Heart left ventricle (tissue), 16 donors: ENCODE results near the gene ANKRD52. TPM values are rescaled to one million over a fixed set of nuclear protein-coding genes. Genes with fewer than 3 reads are reported as not detected.
"Not testable (repeated sequence)": the region's sequence is repeated elsewhere in the genome, so short reads cannot be mapped to it uniquely, and the experiment has no call there.

Experiments
- ATAC-seq, 4 donors: fragments of 200-7000 bp; cut with Tn5 transposase; one replicate each; pipeline ENCODE4 v1.9.1; 2020 to 2022; ENCODE audit warnings: moderate library complexity in 4 of 4, mild to moderate bottlenecking in 3 of 4, moderate number of reproducible peaks in 1 of 4
- DNase-seq, 5 donors: peaks; one replicate each; pipeline ENCODE4 v3.0.0-alpha.2; 2020
- H3K27ac ChIP-seq, 12 donors: fragments of 200-600 bp; sonication (generic) in 4 of 12; one replicate each; pipeline versions ENCODE4 v1.5.0 to v1.8.0; 2016 to 2022; ENCODE audit warnings: mild to moderate bottlenecking in 2 of 12
- H3K27me3 ChIP-seq, 9 donors: fragments of 200-600 bp; sonication (generic) in 2 of 9; one replicate each; pipeline versions ENCODE4 v1.5.1 to v1.8.0; 2016 to 2022; ENCODE audit warnings: mild to moderate bottlenecking in 3 of 9
- H3K36me3 ChIP-seq, 9 donors: fragments of 200-600 bp; sonication (generic) in 2 of 9; one replicate each; pipeline versions ENCODE4 v1.5.0 to v1.8.0; 2018 to 2022; ENCODE audit warnings: mild to moderate bottlenecking in 2 of 9
- H3K4me1 ChIP-seq, 12 donors: fragments of 200-600 bp; sonication (generic) in 4 of 12; one replicate each; pipeline versions ENCODE4 v1.5.0 to v1.8.0; 2016 to 2022; ENCODE audit warnings: mild to moderate bottlenecking in 3 of 12
- H3K4me3 ChIP-seq, 12 donors: fragments of 200-600 bp; sonication (generic) in 4 of 12; one replicate each; pipeline versions ENCODE4 v1.5.0 to v1.8.0; 2017 to 2022; ENCODE audit warnings: mild to moderate bottlenecking in 9 of 12, moderate library complexity in 4 of 12
- H3K9me3 ChIP-seq, 12 donors: fragments of 200-600 bp; sonication (generic) in 4 of 12; one replicate each; pipeline versions ENCODE4 v1.5.0 to v1.8.0; 2016 to 2022; ENCODE audit warnings: mild to moderate bottlenecking in 1 of 12
- POLR2A ChIP-seq, 2 donors: fragments of 450-650 bp; IDR thresholded peaks; one replicate each; pipeline ENCODE4 v1.6.1; 2017; ENCODE audit warnings: antibody characterized with exemption in 2 of 2, mild to moderate bottlenecking in 2 of 2, moderate library complexity in 2 of 2
- WGBS, 4 donors: extraction: QIAGEN DNeasy Blood & Tissue Kit in 2 of 4; methylation state at CpG; one replicate each; pipeline versions ENCODE4 v1.1.5 to v1.1.7; 2013 to 2018; 5-methylcytosine and 5-hydroxymethylcytosine counted together
- intact Hi-C, 10 donors: fragments of 100-400 bp; cut with DNase I; formaldehyde crosslinking; loops; one replicate each; pipeline versions ENCODE4 v1.11.1 to v1.14.2; 2022
- polyA plus RNA-seq, 2 donors: library from polyadenylated mRNA; stranded (reverse); fragments of 200-250 nt; gene quantifications; one replicate each; pipeline ENCODE4 v1.2.3, GENCODE V29; 2013
- total RNA-seq, 9 donors: library from RNA; depleted of rRNA in 2 of 9; stranded (reverse); fragments of >200 nt in 2 of 9; fragmentation: NEBNext Ultra II Directional in 3 of 9; extraction: Animal tissue kit (Norgen Biotek cat#: 25700) in 3 of 9; gene quantifications; one replicate each; pipeline versions ENCODE4 v1.1.0 to v1.2.4, GENCODE V29; 2016 to 2023
- TF ChIP-seq, protein P1 (sequence below), 12 donors: fragments of 200-600 bp; sonication (generic) in 4 of 12; IDR thresholded peaks; one replicate each; pipeline versions ENCODE4 v1.5.0 to v1.8.0; 2018 to 2022; ENCODE audit warnings: antibody characterized with exemption in 12 of 12, mild to moderate bottlenecking in 5 of 12
- donor health status: ischemic (EF 13 %, LVEDD 7.1; RV severe dilation, severe dysfunction).
- donor health status: healthy with polysubstance abuse.
- donor health status: DM: no; HTN: yes; CAD: no.
- donor health status: DM: no; HTN: no; CAD: no.
- donor health status: ischemic (EF 25% LVEDD 6.9; RV normal size, moderate dysfunction).
- donor health status: ischemic (EF 25% LVEDD 5.7; RV mildly dilated, moderate dysfunction).
- donor health status: healthy.
- donor health status: DM: yes; HTN: yes; CAD: no.
- donor health status: ischemic (EF 35%, LVEDD 5.7; RV mildly dilated, moderate dysfunction).
- donor health status: nonischemic (EF 11% LVEDD 7.7; RV severe dilation, severe dysfunction).
- donor health status: DM: yes; HTN: yes; CAD: no.
- donor health status: PGD.
- donor health status: ischemic (EF 29% LVEDD 5.4; RV normal size, mild dysfunction).
- donor health status: nonischemic (EF 23%, LVEDD 6.1; RV moderate dilation, normal function).

ANKRD52 gene
- total and polyA plus RNA-seq, 11 donors = 12.2 to 40.6 (median 28.0) TPM

DNA sequence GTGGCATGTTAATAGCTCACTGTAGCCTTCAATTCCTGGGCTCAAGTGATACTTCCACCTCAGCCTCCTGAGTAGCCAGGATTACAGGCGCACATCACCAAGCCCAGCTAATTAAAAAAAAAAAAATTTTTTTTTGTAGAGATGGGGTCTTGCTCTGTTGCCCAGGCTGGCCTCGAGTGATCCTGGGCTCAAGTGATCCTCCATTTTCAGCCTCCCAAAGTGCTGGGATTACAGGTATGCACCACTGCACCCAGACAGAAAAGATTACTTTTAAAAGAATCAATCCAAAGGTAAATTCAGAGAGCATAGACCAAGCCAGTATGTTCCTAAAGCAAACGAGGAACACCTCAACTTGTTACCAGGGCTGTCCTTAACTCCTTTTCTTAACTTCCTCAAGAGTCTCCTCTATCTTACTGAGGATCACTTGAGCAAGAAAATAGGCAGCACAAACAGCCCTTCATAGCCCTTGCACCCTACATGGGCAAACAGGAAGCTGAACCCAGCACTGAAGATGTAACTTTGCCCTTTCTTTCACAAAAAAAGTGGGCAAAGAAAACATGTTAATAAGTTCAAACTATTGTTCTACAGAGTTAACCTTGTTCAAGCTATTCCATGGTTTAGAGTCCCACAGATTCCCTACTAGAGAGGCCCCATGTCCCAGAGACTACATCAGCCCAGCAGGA lies 30.7 kb upstream of the ANKRD52 start:
- TF ChIP-seq, protein P1, sequence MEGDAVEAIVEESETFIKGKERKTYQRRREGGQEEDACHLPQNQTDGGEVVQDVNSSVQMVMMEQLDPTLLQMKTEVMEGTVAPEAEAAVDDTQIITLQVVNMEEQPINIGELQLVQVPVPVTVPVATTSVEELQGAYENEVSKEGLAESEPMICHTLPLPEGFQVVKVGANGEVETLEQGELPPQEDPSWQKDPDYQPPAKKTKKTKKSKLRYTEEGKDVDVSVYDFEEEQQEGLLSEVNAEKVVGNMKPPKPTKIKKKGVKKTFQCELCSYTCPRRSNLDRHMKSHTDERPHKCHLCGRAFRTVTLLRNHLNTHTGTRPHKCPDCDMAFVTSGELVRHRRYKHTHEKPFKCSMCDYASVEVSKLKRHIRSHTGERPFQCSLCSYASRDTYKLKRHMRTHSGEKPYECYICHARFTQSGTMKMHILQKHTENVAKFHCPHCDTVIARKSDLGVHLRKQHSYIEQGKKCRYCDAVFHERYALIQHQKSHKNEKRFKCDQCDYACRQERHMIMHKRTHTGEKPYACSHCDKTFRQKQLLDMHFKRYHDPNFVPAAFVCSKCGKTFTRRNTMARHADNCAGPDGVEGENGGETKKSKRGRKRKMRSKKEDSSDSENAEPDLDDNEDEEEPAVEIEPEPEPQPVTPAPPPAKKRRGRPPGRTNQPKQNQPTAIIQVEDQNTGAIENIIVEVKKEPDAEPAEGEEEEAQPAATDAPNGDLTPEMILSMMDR (IDR thresholded peaks at IDR 0.05) = no peak
- no peak for TF ChIP-seq POLR2A (IDR thresholded peaks at IDR 0.05)
- intact Hi-C loops = no loop called here
- DNase-seq (no peak), ATAC-seq (no peak)
- peaks cover 7 to 48% (median 27%) of the 10 kb centered on the region in 12 donors for H3K4me1 ChIP-seq
- WGBS, 4 donors = 78 to 81% (median 80%) methylated on average over 3 of the region's 3 CpGs
- peaks cover 0 to 79% (median 49%) of the 10 kb centered on the region in 9 donors for H3K36me3 ChIP-seq
- H3K4me3 ChIP-seq = no peak overlapping the region
- H3K27ac ChIP-seq = peak overlapping the region in 1 of 12 donors; percentile 27
- H3K9me3 ChIP-seq = no peaks in the 10 kb centered on the region
- no peaks in the 10 kb centered on the region for H3K27me3 ChIP-seq

DNA sequence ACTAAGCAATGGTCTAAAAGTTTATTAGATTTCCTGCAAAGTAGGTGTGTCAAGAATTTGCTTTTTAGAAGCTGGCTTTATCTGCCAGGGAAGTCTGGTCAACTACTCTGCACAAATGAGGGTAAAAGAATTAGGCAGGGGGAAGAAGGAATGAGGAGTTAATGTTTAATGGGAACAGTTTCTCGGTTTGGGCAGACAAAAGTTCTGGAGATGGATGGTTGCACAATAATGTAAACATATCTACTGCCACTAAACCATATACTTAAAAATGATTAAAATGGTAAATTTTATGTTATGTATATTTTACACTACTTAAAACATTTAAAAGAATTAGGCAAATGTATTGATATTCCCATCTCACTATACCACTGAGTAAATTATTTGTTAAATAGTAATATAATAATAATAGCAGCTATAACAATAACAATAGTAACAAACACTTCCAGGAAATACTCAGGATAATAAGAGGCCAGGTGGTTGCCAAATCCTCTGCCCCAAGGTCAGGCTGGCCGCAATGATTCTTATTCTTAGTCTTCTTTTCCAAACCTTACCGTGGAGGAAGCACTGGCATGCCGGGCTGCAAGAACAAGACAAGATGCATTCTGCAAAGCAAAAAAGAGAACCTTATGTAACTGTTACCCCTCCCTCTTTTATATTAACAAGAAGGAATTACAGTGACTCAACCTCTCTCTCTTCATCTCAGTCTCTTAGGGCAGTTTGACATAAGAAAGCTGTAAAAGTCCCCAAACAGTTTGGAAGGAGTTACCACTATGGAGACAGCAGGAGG lies 28.1 kb upstream of the ANKRD52 start:
- peak in 1 of 4 donors; percentile 33 for ATAC-seq
- peak overlapping the region in 6 of 12 donors; percentile 6 to 32 (median 17) for H3K27ac ChIP-seq

DNA sequence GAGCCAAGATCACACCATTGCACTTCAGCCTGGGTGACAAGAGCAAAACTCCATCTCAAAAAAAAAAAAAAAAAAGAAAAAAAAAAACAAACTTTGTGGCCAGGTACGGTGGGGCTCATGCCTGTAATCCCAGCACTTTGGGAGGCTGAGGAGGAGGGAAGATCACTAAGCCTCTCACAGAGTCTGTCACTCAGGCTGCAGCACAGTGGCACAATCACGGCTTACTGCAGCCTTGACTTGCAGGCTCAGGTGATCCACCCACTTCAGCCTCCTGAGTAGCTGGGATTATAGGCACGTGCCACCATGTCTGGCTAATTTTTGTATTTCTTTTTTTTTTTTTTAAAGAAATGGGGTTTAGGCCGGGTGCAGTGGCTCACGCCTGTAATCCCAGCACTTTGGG lies 26.1 kb upstream of the ANKRD52 start:
- H3K4me1 ChIP-seq = peaks cover 7 to 29% (median 16%) of the 10 kb centered on the region in 12 donors
- H3K36me3 ChIP-seq = peaks cover 0 to 96% (median 73%) of the 10 kb centered on the region in 9 donors
- DNase-seq, H3K9me3 ChIP-seq, H3K4me3 ChIP-seq, ATAC-seq, H3K27ac ChIP-seq, H3K27me3 ChIP-seq, intact Hi-C loops: not testable (repeated sequence)
- WGBS, 4 donors = 85 to 90% (median 88%) methylated on average over 5 of the region's 5 CpGs

More for the DNA sequence above, 28.1 kb upstream of the ANKRD52 start:
- TF ChIP-seq POLR2A (IDR thresholded peaks at IDR 0.05) = no peak
- TF ChIP-seq, protein P1 (IDR thresholded peaks at IDR 0.05) = no peak
- H3K36me3 ChIP-seq = peaks cover 0 to 94% (median 70%) of the 10 kb centered on the region in 9 donors
- no peaks in the 10 kb centered on the region for H3K9me3 ChIP-seq
- DNase-seq = no peak
- H3K27me3 ChIP-seq = no peaks in the 10 kb centered on the region
- intact Hi-C loops = no loop called here
- WGBS, 4 donors = 28 to 40% (median 36%) methylated on average over 4 of the region's 4 CpGs
- H3K4me3 ChIP-seq = no peak overlapping the region
- H3K4me1 ChIP-seq = peaks cover 7 to 29% (median 17%) of the 10 kb centered on the region in 12 donors

DNA sequence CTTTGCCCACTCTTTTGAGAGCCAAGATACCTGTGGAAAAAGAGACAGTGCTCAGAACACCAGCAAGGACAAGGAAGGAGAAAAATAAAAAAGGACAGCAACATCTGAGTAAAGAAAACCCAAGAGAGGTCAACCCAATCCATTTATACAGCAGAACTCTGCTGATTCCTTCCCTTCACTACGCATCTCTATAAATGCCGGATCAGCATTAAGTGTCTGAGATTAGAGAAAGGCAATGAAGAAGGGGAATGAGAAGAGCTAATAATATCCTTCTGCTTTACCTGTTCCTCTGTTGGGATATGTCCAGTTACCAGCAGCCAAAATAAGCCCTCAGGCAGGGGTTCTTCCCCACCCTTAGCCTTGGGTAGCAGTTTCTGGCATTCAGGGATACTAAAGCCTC lies 24.4 kb upstream of the ANKRD52 start:
- Histone ChIP-seq H3K4me3 (no peak overlapping the region), H3K4me1 (peaks cover 7 to 19% (median 15%) of the 10 kb centered on the region in 12 donors), H3K27me3 (no peaks in the 10 kb centered on the region), H3K9me3 (no peaks in the 10 kb centered on the region), H3K27ac (no peak overlapping the region), H3K36me3 (peaks cover 0 to 97% (median 90%) of the 10 kb centered on the region in 9 donors)
- DNase-seq = no peak
- ATAC-seq = no peak
- TF ChIP-seq, protein P1 (IDR thresholded peaks at IDR 0.05) = no peak
- TF ChIP-seq POLR2A (IDR thresholded peaks at IDR 0.05) = no peak
- 85 to 91% (median 88%) methylated on average over 2 of the region's 2 CpGs for WGBS, 4 donors
- intact Hi-C loops = no loop called here
